GM12872 (cell line): ENCODE results near the gene BAZ2B.

ENCODE experiments used
- CTCF ChIP-seq: IDR thresholded peaks from 3 replicates; pipeline ENCODE4 v1.5.1; 2011; ENCODE audit warnings: low read depth, mild to moderate bottlenecking, low read length, moderate library complexity; ENCODE audit not compliant: insufficient read depth

Gene BAZ2B

GRCh38 chr2:159608108-159608507 lies 8.2 kb downstream of the BAZ2B start:
- no peak for TF ChIP-seq CTCF

- no peak for TF ChIP-seq CTCF
Observed at GRCh38 chr2:159606287-159606686, 10.1 kb downstream of the BAZ2B start.

GRCh38 chr2:159605441-159606178 lies 10.7 kb downstream of the BAZ2B start:
- TF ChIP-seq CTCF, result no peak

GRCh38 chr2:159604159-159604558 lies 12.2 kb downstream of the BAZ2B start:
- TF ChIP-seq CTCF, result no peak

GRCh38 chr2:159600752-159601151 lies 15.6 kb downstream of the BAZ2B start:
- no peak for TF ChIP-seq CTCF

- no peak for TF ChIP-seq CTCF
Observed at GRCh38 chr2:159595410-159596046, 20.8 kb downstream of the BAZ2B start.

GRCh38 chr2:159592441-159592840 lies 23.9 kb downstream of the BAZ2B start:
- no peak for TF ChIP-seq CTCF
